Endodermal cell (in vitro differentiated cells): ENCODE data around the gene SSH2. TPM values are rescaled to one million over a fixed set of nuclear protein-coding genes. Genes with fewer than 3 reads are reported as not detected.
A peak's percentile ranks its signal among the peaks of the same experiment; 100 is the strongest.

Experiments used
- DNase-seq: peaks from one replicate; pipeline ENCODE4 v3.0.0-alpha.2; 2017
- H3K27ac ChIP-seq: 2 replicates; pipeline ENCODE4 v1.5.1; 2013; ENCODE audit warnings: mild to moderate bottlenecking, low read depth, low read length, moderate library complexity
- H3K27me3 ChIP-seq: 2 replicates; pipeline ENCODE4 v1.6.1; 2013; ENCODE audit warnings: mild to moderate bottlenecking, low read length, moderate library complexity; ENCODE audit not compliant: insufficient read depth, control insufficient read depth, poor library complexity, severe bottlenecking
- H3K36me3 ChIP-seq: 2 replicates; pipeline ENCODE4 v1.7.0; 2013; ENCODE audit warnings: mild to moderate bottlenecking, low read length, moderate library complexity; ENCODE audit not compliant: control insufficient read depth, insufficient read depth
- H3K4me1 ChIP-seq: one replicate; pipeline ENCODE4 v1.7.0; 2013; ENCODE audit warnings: low read length; ENCODE audit not compliant: control insufficient read depth, insufficient read depth
- H3K4me3 ChIP-seq: 2 replicates; pipeline ENCODE4 v1.5.1; 2013; ENCODE audit warnings: mild to moderate bottlenecking, low read length, moderate library complexity
- H3K9ac ChIP-seq: 2 replicates; pipeline ENCODE4 v1.6.1; 2013; ENCODE audit warnings: mild to moderate bottlenecking, low read length, moderate library complexity; ENCODE audit not compliant: poor library complexity, severe bottlenecking; ENCODE audit errors: extremely low read depth
- H3K9me3 ChIP-seq: 2 replicates; pipeline ENCODE4 v1.6.1; 2013; ENCODE audit warnings: mild to moderate bottlenecking, low read length, moderate library complexity; ENCODE audit not compliant: control insufficient read depth
- H3K27ac Mint-ChIP-seq: 2 replicates; pipeline ENCODE4 v1.8.0; 2020; ENCODE audit warnings: mixed read lengths
- H3K27me3 Mint-ChIP-seq: 2 replicates; pipeline ENCODE4 v1.8.0; 2021; ENCODE audit warnings: mild to moderate bottlenecking, mixed read lengths; ENCODE audit not compliant: insufficient read depth
- H3K36me3 Mint-ChIP-seq: 2 replicates; pipeline ENCODE4 v1.8.0; 2020; ENCODE audit warnings: low read depth, mixed read lengths
- H3K4me1 Mint-ChIP-seq: 2 replicates; pipeline ENCODE4 v1.8.0; 2020; ENCODE audit warnings: mixed read lengths
- H3K4me3 Mint-ChIP-seq: 2 replicates; pipeline ENCODE4 v1.8.0; 2020; ENCODE audit warnings: mild to moderate bottlenecking, moderate library complexity, mixed read lengths
- H3K9me3 Mint-ChIP-seq: 2 replicates; pipeline ENCODE4 v1.8.0; 2020; ENCODE audit warnings: mild to moderate bottlenecking, mixed read lengths
- CTCF ChIP-seq: fragments of 200-600 bp; sonication (generic); conservative IDR thresholded peaks from 2 replicates; pipeline ENCODE4 v1.5.0; 2021; ENCODE audit warnings: antibody characterized with exemption, mild to moderate bottlenecking
- WGBS, 2 experiments: methylation state at CpG; one replicate each; pipeline versions ENCODE4 v1.1.5 to v1.1.7; 2013; ENCODE audit warnings: missing lambda C conversion rate in 2 of 2, mixed read lengths in 1 of 2; ENCODE audit not compliant: insufficient coverage in 1 of 2, insufficient read length in 1 of 2; 5-methylcytosine and 5-hydroxymethylcytosine counted together
- total RNA-seq, 2 donors: library from RNA; stranded (reverse); fragmentation: NEBNext Ultra II Directional in 1 of 2; extraction: Animal tissue kit (Norgen Biotek cat#: 25700) in 1 of 2; gene quantifications; 2 replicates in 1 of 2; 3 replicates in 1 of 2; pipeline ENCODE4 v1.2.1, GENCODE V29; 2021

SSH2 gene
- total RNA-seq, 2 donors from 2014 or later = 11.3 to 13.5 TPM

- Histone ChIP-seq H3K9me3 (no peaks in the 10 kb centered on the region), H3K27ac (no peak overlapping the region), H3K4me3 (no peak overlapping the region), H3K27me3 (peaks cover 5% of the 10 kb centered on the region), H3K9ac (no peak overlapping the region), H3K36me3 (peaks cover 19% of the 10 kb centered on the region), H3K4me1 (peaks cover 13% of the 10 kb centered on the region)
- H3K9me3 Mint-ChIP-seq = no peaks in the 10 kb centered on the region
- peak; percentile 72 for DNase-seq
- peaks cover 23% of the 10 kb centered on the region for H3K36me3 Mint-ChIP-seq
- H3K4me1 Mint-ChIP-seq = peaks cover 18% of the 10 kb centered on the region
- peaks cover 11% of the 10 kb centered on the region for H3K27me3 Mint-ChIP-seq
- H3K27ac Mint-ChIP-seq = no peak overlapping the region
- no peak overlapping the region for H3K4me3 Mint-ChIP-seq
- 82 to 86% methylated on average over 1 to 8 of the region's 8 CpGs for WGBS, 2 experiments
- TF ChIP-seq CTCF = peak; percentile 35
These were observed 344.8 kb downstream of the SSH2 start for GRCh38 chr17:29585080-29585751.

GRCh38 chr17:29584452-29585079 lies 345.5 kb downstream of the SSH2 start:
- Histone ChIP-seq H3K27me3 (no peaks in the 10 kb centered on the region), H3K9me3 (no peaks in the 10 kb centered on the region), H3K27ac (no peak overlapping the region), H3K4me3 (no peak overlapping the region), H3K4me1 (peaks cover 13% of the 10 kb centered on the region), H3K9ac (no peak overlapping the region), H3K36me3 (peaks cover 24% of the 10 kb centered on the region)
- peaks cover 14% of the 10 kb centered on the region for H3K4me1 Mint-ChIP-seq
- WGBS, 2 experiments = 74 to 88% methylated on average over 8 to 12 of the region's 12 CpGs
- no peak overlapping the region for H3K4me3 Mint-ChIP-seq
- peak overlapping the region; percentile 68 for H3K27ac Mint-ChIP-seq
- TF ChIP-seq CTCF = no peak
- peaks cover 23% of the 10 kb centered on the region for H3K36me3 Mint-ChIP-seq
- no peaks in the 10 kb centered on the region for H3K9me3 Mint-ChIP-seq
- DNase-seq = peak; percentile 53
- peaks cover 7% of the 10 kb centered on the region for H3K27me3 Mint-ChIP-seq

- Mint-ChIP-seq H3K4me3 (no peak overlapping the region), H3K4me1 (peaks cover 14% of the 10 kb centered on the region), H3K27me3 (peaks cover 7% of the 10 kb centered on the region), H3K27ac (no peak overlapping the region), H3K9me3 (no peaks in the 10 kb centered on the region), H3K36me3 (peaks cover 23% of the 10 kb centered on the region)
- Histone ChIP-seq H3K27me3 (no peaks in the 10 kb centered on the region), H3K27ac (no peak overlapping the region), H3K9me3 (no peaks in the 10 kb centered on the region), H3K36me3 (peaks cover 27% of the 10 kb centered on the region), H3K9ac (no peak overlapping the region), H3K4me1 (peaks cover 13% of the 10 kb centered on the region), H3K4me3 (no peak overlapping the region)
- peak; percentile 45 for DNase-seq
- 94% methylated on average over 13 to 16 of the region's 16 CpGs for WGBS, 2 experiments
- no peak for TF ChIP-seq CTCF
These were observed 346.4 kb downstream of the SSH2 start for GRCh38 chr17:29583324-29584248.
